CD14-positive monocyte (primary cell): ENCODE data around the gene CCDC141. TPM values are rescaled to one million over a fixed set of nuclear protein-coding genes. Genes with fewer than 3 reads are reported as not detected.

ENCODE experiments used
- DNase-seq, 3 donors: peaks; one replicate each; pipeline ENCODE4 v3.0.0-alpha.2; 2011 to 2022
- H2AFZ ChIP-seq: 2 replicates; pipeline ENCODE4 v1.6.0; 2012; ENCODE audit warnings: mild to moderate bottlenecking, low read depth, low read length, inconsistent platforms; ENCODE audit not compliant: insufficient read depth, poor library complexity, severe bottlenecking
- H3K27ac ChIP-seq, 2 donors: 1 replicate in 1 of 2; 2 replicates in 1 of 2; pipeline ENCODE4 v1.5.1; 2012 to 2013; ENCODE audit warnings: low read length in 2 of 2, control low read depth in 1 of 2, inconsistent platforms in 1 of 2, low read depth in 1 of 2, mild to moderate bottlenecking in 1 of 2
- H3K27me3 ChIP-seq, 2 donors: one replicate each; pipeline versions ENCODE4 v1.6.0 to v1.6.1; 2011 to 2013; ENCODE audit warnings: low read length in 2 of 2; ENCODE audit not compliant: control insufficient read depth in 2 of 2, insufficient read depth in 2 of 2
- H3K36me3 ChIP-seq, 2 donors: replicated peaks in 1 of 2; 1 replicate in 1 of 2; 2 replicates in 1 of 2; pipeline versions ENCODE4 v1.5.1 to v1.6.1; 2012 to 2013; ENCODE audit warnings: low read length in 2 of 2, control low read depth in 1 of 2, inconsistent platforms in 1 of 2, mild to moderate bottlenecking in 1 of 2; ENCODE audit not compliant: insufficient read depth in 2 of 2, control insufficient read depth in 1 of 2
- H3K4me1 ChIP-seq, 2 donors: 1 replicate in 1 of 2; 2 replicates in 1 of 2; pipeline versions ENCODE4 v1.5.1 to v1.6.1; 2012 to 2013; ENCODE audit warnings: low read length in 2 of 2, control low read depth in 1 of 2, inconsistent platforms in 1 of 2, mild to moderate bottlenecking in 1 of 2, moderate library complexity in 1 of 2; ENCODE audit not compliant: insufficient read depth in 2 of 2, control insufficient read depth in 1 of 2
- H3K4me2 ChIP-seq: replicated peaks from 2 replicates; pipeline ENCODE3; 2012; ENCODE audit warnings: low read length, moderate library complexity, mild to moderate bottlenecking; ENCODE audit not compliant: poor library complexity, severe bottlenecking; ENCODE audit errors: extremely low read depth
- H3K4me3 ChIP-seq, 3 experiments: fragments of 200-600 bp in 1 of 3; sonication (generic) in 1 of 3; replicated peaks in 1 of 3; 1 replicate in 2 of 3; 2 replicates in 1 of 3; pipeline ENCODE4 v1.5.1; 2011 to 2013; ENCODE audit warnings: low read length in 3 of 3, mild to moderate bottlenecking in 3 of 3, control low read depth in 2 of 3, low read depth in 2 of 3, inconsistent platforms in 1 of 3, moderate library complexity in 1 of 3
- H3K79me2 ChIP-seq: 2 replicates; pipeline ENCODE4 v1.6.0; 2012; ENCODE audit warnings: mild to moderate bottlenecking, control low read depth, inconsistent platforms, low read length, moderate library complexity; ENCODE audit not compliant: insufficient read depth
- H3K9ac ChIP-seq: 2 replicates; pipeline ENCODE4 v1.6.0; 2017; ENCODE audit warnings: low read length, mild to moderate bottlenecking; ENCODE audit not compliant: insufficient read depth, poor library complexity, severe bottlenecking
- H3K9me3 ChIP-seq, 2 donors: replicated peaks in 1 of 2; 1 replicate in 1 of 2; 2 replicates in 1 of 2; pipeline versions ENCODE4 v1.5.1 to v1.6.1; 2012 to 2013; ENCODE audit warnings: low read length in 2 of 2, control low read depth in 1 of 2; ENCODE audit not compliant: control insufficient read depth in 1 of 2, insufficient read depth in 1 of 2
- H4K20me1 ChIP-seq: 2 replicates; pipeline ENCODE4 v1.6.0; 2012; ENCODE audit warnings: mild to moderate bottlenecking, low read length, control low read depth, moderate library complexity; ENCODE audit not compliant: insufficient read depth
- H3K27ac Mint-ChIP-seq, 7 donors: one replicate each; pipeline ENCODE4 v1.8.0; 2020; ENCODE audit warnings: mild to moderate bottlenecking in 7 of 7, mixed read lengths in 7 of 7, moderate library complexity in 6 of 7, inconsistent platforms in 2 of 7
- H3K27me3 Mint-ChIP-seq, 3 donors: one replicate each; pipeline ENCODE4 v1.8.0; 2021 to 2022; ENCODE audit warnings: low read depth in 3 of 3, mild to moderate bottlenecking in 3 of 3, mixed read lengths in 3 of 3, moderate library complexity in 3 of 3, inconsistent platforms in 1 of 3
- H3K36me3 Mint-ChIP-seq, 2 donors: one replicate each; pipeline ENCODE4 v1.8.0; 2020; ENCODE audit warnings: mixed read lengths in 2 of 2, inconsistent platforms in 1 of 2, mild to moderate bottlenecking in 1 of 2
- H3K4me1 Mint-ChIP-seq: one replicate; pipeline ENCODE4 v1.8.0; 2020; ENCODE audit warnings: mild to moderate bottlenecking, mixed read lengths
- H3K4me3 Mint-ChIP-seq, 2 donors: one replicate each; pipeline ENCODE4 v1.8.0; 2020; ENCODE audit warnings: mild to moderate bottlenecking in 2 of 2, mixed read lengths in 2 of 2, moderate library complexity in 1 of 2
- H3K9me3 Mint-ChIP-seq, 7 donors: one replicate each; pipeline ENCODE4 v1.8.0; 2020 to 2022; ENCODE audit warnings: mixed read lengths in 7 of 7, mild to moderate bottlenecking in 6 of 7, moderate library complexity in 6 of 7, inconsistent platforms in 2 of 7
- CTCF ChIP-seq: fragments of 200-600 bp; IDR thresholded peaks from one replicate; pipeline ENCODE4 v1.8.0; 2022; ENCODE audit warnings: antibody characterized with exemption, mild to moderate bottlenecking
- WGBS: methylation state at CpG from one replicate; pipeline ENCODE4 v1.1.5; 2013; ENCODE audit warnings: missing lambda C conversion rate; ENCODE audit not compliant: insufficient coverage; 5-methylcytosine and 5-hydroxymethylcytosine counted together
- intact Hi-C, 2 donors: fragments of 100-400 bp; cut with micrococcal nuclease; formaldehyde crosslinking; loops; one replicate each; pipeline versions ENCODE4 v1.15.0 to v1.15.1; 2023
- polyA plus RNA-seq, 3 donors: library from polyadenylated mRNA; depleted of rRNA in 1 of 3; unstranded in 2 of 3; stranded (reverse) in 1 of 3; fragments of 300-500 nt in 2 of 3; fragments of >200 nt in 1 of 3; fragmentation: Illumina TruSeq in 2 of 3; gene quantifications; 1 replicate in 2 of 3; 2 replicates in 1 of 3; pipeline ENCODE4 v1.2.3, GENCODE V29; 2012 to 2021

The CCDC141 gene
- polyA plus RNA-seq, 3 donors = not detected

GRCh38 chr2:178819992-178820391, 229.9 kb downstream of the CCDC141 start:
- H3K36me3 Mint-ChIP-seq = no peaks in the 10 kb centered on the region
- H3K79me2 ChIP-seq = no peaks in the 10 kb centered on the region
- intact Hi-C loops = no loop called here
- H4K20me1 ChIP-seq = no peaks in the 10 kb centered on the region
- H3K9me3 Mint-ChIP-seq = peaks cover 0 to 2% (median 0%) of the 10 kb centered on the region in 7 donors
- no peak overlapping the region for H3K4me3 Mint-ChIP-seq
- DNase-seq = no peak
- H2AFZ ChIP-seq = no peak overlapping the region
- no peaks in the 10 kb centered on the region for H3K9me3 ChIP-seq
- no peaks in the 10 kb centered on the region for H3K27me3 ChIP-seq
- H3K36me3 ChIP-seq = no peaks in the 10 kb centered on the region
- peak overlapping the region in 1 of 7 donors; percentile 23 for H3K27ac Mint-ChIP-seq
- peaks cover 4% of the 10 kb centered on the region for H3K4me1 Mint-ChIP-seq
- no peak overlapping the region for H3K4me3 ChIP-seq
- WGBS = 0% methylated on average over 1 of the region's 4 CpGs
- H3K27me3 Mint-ChIP-seq = no peaks in the 10 kb centered on the region
- no peak overlapping the region for H3K9ac ChIP-seq
- H3K4me1 ChIP-seq = no peaks in the 10 kb centered on the region
- no peak overlapping the region for H3K27ac ChIP-seq
- H3K4me2 ChIP-seq = no peak overlapping the region
- no peak for TF ChIP-seq CTCF

- TF ChIP-seq CTCF = no peak
- intact Hi-C loops = no loop called here
- Histone ChIP-seq H3K27me3 (no peaks in the 10 kb centered on the region), H3K9me3 (no peaks in the 10 kb centered on the region), H3K4me1 (no peaks in the 10 kb centered on the region), H3K4me3 (no peak overlapping the region), H3K79me2 (no peaks in the 10 kb centered on the region), H3K4me2 (no peak overlapping the region), H3K36me3 (no peaks in the 10 kb centered on the region), H3K27ac (no peak overlapping the region), H2AFZ (no peak overlapping the region), H3K9ac (no peak overlapping the region), H4K20me1 (no peaks in the 10 kb centered on the region)
- Mint-ChIP-seq H3K4me1 (peaks cover 4% of the 10 kb centered on the region), H3K4me3 (no peak overlapping the region), H3K27ac (no peak overlapping the region), H3K27me3 (no peaks in the 10 kb centered on the region), H3K36me3 (no peaks in the 10 kb centered on the region), H3K9me3 (peaks cover 0 to 2% (median 0%) of the 10 kb centered on the region in 7 donors)
- DNase-seq = no peak
- no CpG with 5 or more reads among the region's 1 CpG for WGBS
Observed at GRCh38 chr2:178819147-178819875, 230.6 kb downstream of the CCDC141 start.
